ENCODE results near the gene LYVE1. TPM values are rescaled to one million over a fixed set of nuclear protein-coding genes. Genes with fewer than 3 reads are reported as not detected.

LYVE1 gene
- total and polyA plus RNA-seq, 2 of the 13 experiments (the other 11 are each of a cell fraction or from before 2014, with no cell fraction given): 1.2 to 1.4 TPM

- no peak for TF ChIP-seq STAT5B (CRISPR knock-in tag; IDR thresholded peaks at IDR 0.05)
- TF ChIP-seq ZNF768 (CRISPR knock-in tag; IDR thresholded peaks at IDR 0.05): no peak
- peak; percentile 54; the same call in 1 of the 2 replicates for TF ChIP-seq E2F5 (CRISPR knock-in tag; conservative IDR thresholded peaks at IDR 0.05)
- 0 out of 2 replicates have a peak, but pooled peaks have one; percentile 13 for TF ChIP-seq ZNF607 (CRISPR knock-in tag; IDR thresholded peaks at IDR 0.05; ENCODE audit: borderline replicate concordance)
- TF ChIP-seq DBP (CRISPR knock-in tag; IDR thresholded peaks at IDR 0.05; ENCODE audit: not compliant biosample characterization): peak; percentile 28
- TF ChIP-seq CREB3 (CRISPR knock-in tag; IDR thresholded peaks at IDR 0.05): peak; percentile 44; the same call in 1 of the 2 replicates
- TF ChIP-seq ETV6 (CRISPR knock-in tag; conservative IDR thresholded peaks at IDR 0.05): 0 out of 2 replicates have a peak, but pooled peaks have one; percentile 38
- no peak for TF ChIP-seq SOX5 (CRISPR knock-in tag; IDR thresholded peaks at IDR 0.05; ENCODE audit: borderline replicate concordance)
- no peak for TF ChIP-seq DNMT3B (CRISPR knock-in tag; conservative IDR thresholded peaks at IDR 0.05)
- TF ChIP-seq ZNF776 (CRISPR knock-in tag; IDR thresholded peaks at IDR 0.05): no peak
- TF ChIP-seq ZNF616 (CRISPR knock-in tag; IDR thresholded peaks at IDR 0.05; ENCODE audit: low read depth): no peak
- TF ChIP-seq ZBTB43 (CRISPR knock-in tag; conservative IDR thresholded peaks at IDR 0.05): no peak
- TF ChIP-seq ZSCAN12 (CRISPR knock-in tag; IDR thresholded peaks at IDR 0.05): 0 out of 2 replicates have a peak, but pooled peaks have one; percentile 32
- TF ChIP-seq ZNF232 (CRISPR knock-in tag; IDR thresholded peaks at IDR 0.05; ENCODE audit: borderline replicate concordance): 0 out of 2 replicates have a peak, but pooled peaks have one; percentile 36
- peak; percentile 39; the same call in 1 of the 2 replicates for TF ChIP-seq ZSCAN20 (CRISPR knock-in tag; IDR thresholded peaks at IDR 0.05; ENCODE audit: borderline replicate concordance)
- TF ChIP-seq GMEB1 (CRISPR knock-in tag; IDR thresholded peaks at IDR 0.05; ENCODE audit: borderline replicate concordance): no peak
- TF ChIP-seq KDM1A (CRISPR knock-in tag; IDR thresholded peaks at IDR 0.05): no peak
- 0 out of 2 replicates have a peak, but pooled peaks have one; percentile 7 for TF ChIP-seq ISL2 (CRISPR knock-in tag; IDR thresholded peaks at IDR 0.05)
- no peak for TF ChIP-seq ZNF331 (CRISPR knock-in tag; IDR thresholded peaks at IDR 0.05)
- no peak for TF ChIP-seq KAT2B (IDR thresholded peaks at IDR 0.05; ENCODE audit: borderline replicate concordance, low read depth, low read length)
- TF ChIP-seq ZNF275 (CRISPR knock-in tag; IDR thresholded peaks at IDR 0.05; ENCODE audit: borderline replicate concordance): no peak; the same call in 1 of the 2 replicates
- TF ChIP-seq SMAD3 (CRISPR knock-in tag; IDR thresholded peaks at IDR 0.05): no peak
- no peak for TF ChIP-seq RBAK (CRISPR knock-in tag; IDR thresholded peaks at IDR 0.05)
- no peak for TF ChIP-seq TFAP4 (IDR thresholded peaks at IDR 0.05; ENCODE audit: borderline replicate concordance, low read depth)
Measured at GRCh38 chr11:10540546-10540914, 27.9 kb downstream of the LYVE1 start (continued).

Measured in HepG2 (cell line).